Fibroblast of gingiva (primary cell): ENCODE measurements around the gene SNAPC2.
"Not testable (repeated sequence)": the region's sequence is repeated elsewhere in the genome, so short reads cannot be mapped to it uniquely, and the experiment has no call there.

Source experiments
- DNase-seq: peaks from one replicate; pipeline ENCODE4 v3.0.0-alpha.2; 2011; ENCODE audit warnings: low read depth

Gene SNAPC2

GRCh38 chr19:7888145-7888825, 31.9 kb upstream of the SNAPC2 start, which contains the start of gene LRRC8E:
LRRC8E (plus strand) TSS chr19:7888510; CDS start chr19:7895604, 7,094 bp downstream.
- DNase-seq, result peak; percentile 59

DNA sequence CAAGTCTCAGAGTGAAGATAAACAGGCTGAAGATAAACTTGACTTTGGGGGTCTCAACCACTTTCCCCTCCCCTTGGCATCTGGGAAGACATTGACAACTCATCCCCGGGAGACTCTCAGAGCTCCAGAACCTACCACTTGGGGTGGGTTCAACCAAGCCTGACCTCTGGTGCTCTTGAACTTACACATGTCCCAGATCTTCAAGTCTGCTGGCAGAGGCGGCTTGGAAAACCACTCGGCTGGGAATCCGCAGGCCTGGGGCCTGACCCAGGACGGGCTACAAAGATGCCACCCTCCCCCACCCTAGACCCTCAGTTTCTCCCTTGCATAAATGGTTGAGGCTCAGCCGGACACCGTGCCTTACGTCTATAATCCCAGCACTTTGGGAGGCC, 31.3 kb upstream of the SNAPC2 start:
- no peak for DNase-seq

DNA sequence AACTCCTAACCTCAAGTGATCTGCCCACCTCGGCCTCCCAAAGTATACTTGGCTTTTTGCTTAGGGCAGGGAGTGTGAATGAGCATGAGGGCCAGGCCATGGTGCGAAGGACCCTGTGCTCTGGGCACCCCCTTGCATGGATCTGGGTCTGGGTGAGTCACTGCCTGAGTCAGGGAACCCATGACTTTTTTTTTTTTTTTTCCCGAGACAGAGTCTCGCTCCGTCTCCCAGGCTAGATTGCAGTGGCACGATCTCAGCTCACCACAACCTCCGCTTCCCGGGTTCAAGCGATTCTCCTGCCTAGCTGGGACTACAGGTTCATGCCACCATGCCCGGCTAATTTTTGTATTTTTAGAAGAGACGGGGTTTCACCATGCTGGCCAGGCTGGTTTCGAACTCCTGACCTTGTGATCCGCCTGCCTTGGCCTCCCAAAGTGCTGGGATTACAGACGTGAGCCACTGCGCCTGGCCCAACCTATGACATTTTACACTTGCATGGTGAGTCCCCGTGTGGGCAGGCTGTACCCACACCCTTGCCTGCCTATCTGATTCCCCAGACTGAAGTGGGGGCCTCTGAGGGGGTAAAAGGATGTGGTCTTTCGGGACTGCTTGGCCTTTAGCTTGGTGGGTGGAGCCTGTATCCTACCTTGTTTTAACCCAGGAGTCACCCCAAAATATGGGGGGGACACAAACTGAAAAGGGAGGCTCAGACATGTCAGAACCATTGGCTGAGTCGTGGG, 26.6 kb upstream of the SNAPC2 start:
- not testable (repeated sequence) for DNase-seq

DNA sequence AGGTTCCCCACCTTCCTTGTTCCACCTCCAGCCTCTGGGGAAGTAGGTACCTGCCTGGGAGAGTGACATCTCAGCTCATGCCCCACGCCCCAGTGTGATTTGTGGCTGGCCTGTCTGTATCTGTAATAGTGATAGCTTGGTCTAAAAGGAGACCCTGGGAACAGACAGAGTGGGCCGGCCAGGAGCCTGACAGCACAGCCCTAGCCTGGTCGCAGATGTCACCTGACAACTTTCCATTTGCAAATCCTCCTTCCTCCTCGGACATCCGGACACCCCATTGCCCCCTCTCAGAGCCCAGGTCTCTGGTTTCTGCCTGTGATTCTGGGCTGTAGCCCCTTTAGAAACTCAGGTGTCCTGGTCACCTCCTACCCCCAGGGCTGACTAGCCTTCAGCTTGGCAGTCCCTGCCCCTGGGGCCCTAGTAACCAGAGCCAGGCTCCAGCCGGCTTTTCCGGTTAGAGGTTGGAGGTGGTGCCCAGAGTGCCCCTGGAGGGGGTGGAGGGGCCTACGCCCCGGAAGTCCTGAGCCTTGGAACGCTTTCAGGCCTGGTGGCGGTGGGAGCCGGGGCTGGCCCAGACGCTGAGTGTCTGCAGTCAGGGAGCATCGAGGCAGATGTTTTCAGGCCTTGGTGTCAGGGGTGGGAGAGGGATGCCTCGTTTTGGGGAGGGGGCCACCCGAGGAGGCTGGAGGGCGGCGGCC, 25.4 kb upstream of the SNAPC2 start:
- no peak for DNase-seq

- DNase-seq, result no peak
These were observed 24.6 kb upstream of the SNAPC2 start for GRCh38 chr19:7895565-7895964.

- DNase-seq, result no peak
These were observed 22.8 kb upstream of the SNAPC2 start for GRCh38 chr19:7897292-7897691.

DNA sequence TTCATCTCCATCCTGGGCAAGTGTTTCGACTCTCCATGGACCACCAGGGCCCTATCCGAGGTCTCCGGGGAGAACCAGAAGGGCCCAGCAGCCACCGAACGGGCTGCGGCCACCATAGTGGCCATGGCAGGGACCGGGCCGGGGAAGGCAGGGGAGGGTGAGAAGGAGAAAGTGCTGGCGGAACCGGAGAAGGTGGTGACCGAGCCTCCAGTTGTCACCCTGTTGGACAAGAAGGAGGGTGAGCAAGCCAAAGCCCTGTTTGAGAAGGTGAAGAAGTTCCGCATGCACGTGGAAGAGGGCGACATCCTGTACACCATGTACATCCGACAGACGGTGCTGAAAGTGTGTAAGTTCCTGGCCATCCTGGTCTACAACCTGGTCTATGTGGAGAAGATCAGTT, 21.2 kb upstream of the SNAPC2 start:
- no peak for DNase-seq

GRCh38 chr19:7899751-7900378, 20.3 kb upstream of the SNAPC2 start:
- DNase-seq, result no peak

GRCh38 chr19:7900401-7900870, 19.7 kb upstream of the SNAPC2 start:
- DNase-seq, result no peak

GRCh38 chr19:7900931-7901330, 19.2 kb upstream of the SNAPC2 start:
- DNase-seq, result no peak

DNA sequence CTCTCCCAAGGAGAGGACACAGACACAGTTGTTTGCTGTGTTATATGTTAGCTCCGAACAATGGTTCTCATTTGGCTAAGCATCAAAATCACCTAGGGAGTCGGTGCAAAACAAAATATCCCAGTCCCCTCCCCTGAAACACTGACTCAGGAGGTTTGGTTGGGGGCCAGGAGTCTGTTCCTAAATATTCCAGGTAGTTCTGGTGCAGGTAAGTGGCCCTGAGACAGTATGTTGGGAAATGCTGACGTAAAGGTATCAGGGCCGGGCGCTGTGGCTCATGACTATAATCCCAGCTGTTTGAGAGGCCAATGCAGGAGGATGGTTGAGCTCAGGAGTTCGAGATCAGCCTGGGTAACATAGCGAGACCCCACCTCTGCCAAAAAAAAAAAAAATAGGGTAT, 18.8 kb upstream of the SNAPC2 start:
- DNase-seq, result no peak

- DNase-seq, result no peak
These were observed 17.3 kb upstream of the SNAPC2 start for GRCh38 chr19:7902796-7903243.

GRCh38 chr19:7903244-7904073, 16.7 kb upstream of the SNAPC2 start, which contains the start of gene MAP2K7:
MAP2K7 (plus strand) TSS chr19:7903877; CDS start chr19:7903945, 68 bp downstream.
- peak; percentile 98 for DNase-seq

DNA sequence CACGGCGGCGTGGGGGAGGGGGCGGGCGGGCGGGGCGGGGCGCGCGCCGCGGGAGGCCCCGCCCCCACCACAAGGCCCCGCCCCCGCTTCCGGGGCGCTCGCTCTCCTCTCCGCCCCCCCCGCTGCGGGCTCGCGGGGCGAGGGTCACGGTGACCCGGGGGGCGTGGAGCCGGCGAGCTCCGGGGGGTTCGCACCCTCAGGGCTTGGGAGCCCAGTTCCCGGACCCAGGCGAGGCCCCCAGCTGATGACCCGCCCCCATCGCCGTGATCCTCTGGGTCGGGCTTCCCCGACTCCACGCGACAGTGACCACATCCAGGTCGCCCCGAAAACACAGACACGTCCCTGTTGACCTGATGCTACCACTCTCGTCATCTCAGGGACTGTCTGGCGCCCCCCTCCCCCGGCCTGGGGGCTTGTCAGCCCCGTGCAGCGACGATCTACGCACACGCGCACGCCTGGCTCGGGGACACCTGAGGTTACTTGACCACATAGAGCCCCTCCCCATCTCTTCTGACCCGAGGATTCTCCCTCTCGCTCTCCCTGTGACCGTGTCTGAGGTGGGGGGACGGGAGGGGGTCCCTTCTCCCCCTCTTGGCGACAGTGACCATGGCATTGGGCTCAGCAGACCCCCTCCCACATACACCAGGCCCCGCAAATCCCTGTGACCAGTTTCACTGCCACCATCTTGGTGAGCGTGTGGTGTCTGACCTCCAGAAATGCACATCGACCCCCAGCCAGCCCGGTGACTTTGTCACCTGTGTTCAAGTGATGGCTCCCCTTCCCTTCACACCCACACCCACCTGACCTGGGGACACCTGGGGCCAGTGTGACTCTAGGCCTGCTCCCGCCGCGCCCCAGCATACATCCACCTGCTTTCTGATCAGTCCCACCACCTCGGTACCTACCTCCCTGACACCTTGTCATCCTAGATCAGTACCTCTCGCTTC, 15.8 kb upstream of the SNAPC2 start:
- DNase-seq, result no peak

- no peak for DNase-seq
These were observed 14.9 kb upstream of the SNAPC2 start for GRCh38 chr19:7905268-7905667.

GRCh38 chr19:7905859-7906258, 14.3 kb upstream of the SNAPC2 start:
- DNase-seq, result no peak

GRCh38 chr19:7907122-7907521, 13.0 kb upstream of the SNAPC2 start:
- no peak for DNase-seq

DNA sequence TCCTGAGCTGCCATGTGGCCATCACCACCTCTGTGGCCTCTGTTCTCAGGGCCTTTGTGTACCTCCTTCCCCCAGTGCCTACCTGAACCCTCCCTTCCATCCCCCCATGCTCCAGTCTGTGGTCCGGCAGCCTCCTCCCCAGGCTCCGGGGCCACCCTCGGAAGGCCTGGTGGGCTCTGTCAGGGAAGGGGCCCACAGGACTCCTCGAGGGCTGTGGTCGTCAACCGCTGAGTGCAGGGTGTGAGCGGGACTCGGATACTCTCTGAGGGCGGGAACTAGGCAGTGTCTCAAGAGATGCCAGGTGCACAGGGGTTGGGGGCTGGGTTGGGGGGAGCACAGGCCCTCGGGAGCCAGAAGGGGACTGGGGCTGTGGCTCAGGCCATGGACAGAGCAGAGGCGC, 12.6 kb upstream of the SNAPC2 start:
- DNase-seq, result no peak

DNA sequence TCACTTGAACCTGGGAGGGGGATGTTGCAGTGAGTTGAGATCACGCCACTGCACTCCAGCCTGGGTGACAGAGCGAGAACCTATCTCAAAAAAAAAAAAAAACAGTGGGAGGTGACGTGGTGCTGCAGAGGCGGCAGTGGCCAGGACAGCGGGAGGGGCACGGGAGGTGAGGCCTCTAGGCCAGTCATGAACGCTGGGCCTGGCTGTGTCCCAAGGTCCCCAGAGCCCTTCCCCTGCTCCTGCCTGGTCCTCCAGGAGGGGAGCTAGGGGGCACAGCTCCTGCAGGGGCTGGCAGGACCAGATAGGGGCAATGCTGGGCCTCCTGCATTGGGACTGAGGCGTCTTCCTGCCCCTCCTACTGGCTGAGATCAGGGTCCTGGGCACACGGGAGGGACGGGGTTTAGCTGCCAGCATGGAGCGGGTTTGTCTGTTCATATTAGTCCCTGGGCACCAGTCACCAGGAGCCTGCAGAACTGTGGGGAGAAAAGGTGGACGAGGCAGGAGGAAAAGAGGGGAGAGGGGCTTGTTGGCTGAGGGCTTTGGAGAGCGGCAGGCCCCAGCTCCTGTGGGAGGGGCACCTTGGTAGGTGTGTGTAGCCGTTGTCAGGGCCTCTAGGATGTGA, 11.9 kb upstream of the SNAPC2 start:
- no peak for DNase-seq
